ENCODE data around the gene RSPH1.

DNA sequence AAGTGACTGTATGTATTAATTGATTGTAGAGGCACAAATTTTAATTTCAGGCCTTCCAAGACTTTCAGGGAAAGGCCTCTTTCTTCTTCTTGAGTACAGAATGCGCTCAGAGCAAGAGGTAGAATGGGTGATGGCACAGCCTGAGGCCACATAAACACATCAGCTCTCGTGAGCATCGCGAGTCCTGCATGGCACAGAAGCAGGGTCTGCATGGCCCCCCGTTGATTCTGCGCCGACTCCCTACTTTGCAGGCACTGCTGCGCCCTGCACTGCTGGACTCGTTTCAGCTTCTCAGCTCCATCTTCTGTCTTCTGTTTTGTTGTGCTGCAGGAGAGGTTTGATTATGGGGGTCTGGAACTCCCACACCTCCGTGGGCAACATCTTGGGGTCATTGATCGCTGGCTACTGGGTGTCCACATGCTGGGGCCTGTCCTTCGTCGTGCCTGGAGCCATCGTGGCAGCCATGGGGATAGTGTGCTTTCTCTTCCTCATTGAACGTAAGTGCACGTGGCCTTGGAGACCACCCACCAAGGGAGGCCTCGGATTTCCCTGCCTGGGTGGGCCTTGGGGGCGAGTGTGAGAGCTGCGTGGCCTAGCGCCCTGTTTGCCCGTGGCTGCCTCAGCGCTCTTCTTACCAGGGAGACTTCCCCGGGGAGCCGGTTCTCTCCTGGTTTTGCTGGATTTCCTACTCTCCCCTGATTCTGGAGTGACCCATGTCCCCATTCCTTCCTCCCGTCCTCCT, 47.3 kb upstream of the RSPH1 start:
- TF ChIP-seq, protein P1, sequence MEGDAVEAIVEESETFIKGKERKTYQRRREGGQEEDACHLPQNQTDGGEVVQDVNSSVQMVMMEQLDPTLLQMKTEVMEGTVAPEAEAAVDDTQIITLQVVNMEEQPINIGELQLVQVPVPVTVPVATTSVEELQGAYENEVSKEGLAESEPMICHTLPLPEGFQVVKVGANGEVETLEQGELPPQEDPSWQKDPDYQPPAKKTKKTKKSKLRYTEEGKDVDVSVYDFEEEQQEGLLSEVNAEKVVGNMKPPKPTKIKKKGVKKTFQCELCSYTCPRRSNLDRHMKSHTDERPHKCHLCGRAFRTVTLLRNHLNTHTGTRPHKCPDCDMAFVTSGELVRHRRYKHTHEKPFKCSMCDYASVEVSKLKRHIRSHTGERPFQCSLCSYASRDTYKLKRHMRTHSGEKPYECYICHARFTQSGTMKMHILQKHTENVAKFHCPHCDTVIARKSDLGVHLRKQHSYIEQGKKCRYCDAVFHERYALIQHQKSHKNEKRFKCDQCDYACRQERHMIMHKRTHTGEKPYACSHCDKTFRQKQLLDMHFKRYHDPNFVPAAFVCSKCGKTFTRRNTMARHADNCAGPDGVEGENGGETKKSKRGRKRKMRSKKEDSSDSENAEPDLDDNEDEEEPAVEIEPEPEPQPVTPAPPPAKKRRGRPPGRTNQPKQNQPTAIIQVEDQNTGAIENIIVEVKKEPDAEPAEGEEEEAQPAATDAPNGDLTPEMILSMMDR (IDR thresholded peaks at IDR 0.05; ENCODE audit: low read depth, low read length, missing input control) = no peak
- TF ChIP-seq TAF1 (conservative IDR thresholded peaks at IDR 0.05) (no peak), YY1 (IDR thresholded peaks at IDR 0.05) (no peak), JUND (IDR thresholded peaks at IDR 0.05) (no peak), EGR1 (IDR thresholded peaks at IDR 0.05; ENCODE audit: low read depth in 2 of 2) (no peak), SP1 (IDR thresholded peaks at IDR 0.05) (no peak), HNF4G (IDR thresholded peaks at IDR 0.05) (no peak)
- TF ChIP-seq, protein P2, sequence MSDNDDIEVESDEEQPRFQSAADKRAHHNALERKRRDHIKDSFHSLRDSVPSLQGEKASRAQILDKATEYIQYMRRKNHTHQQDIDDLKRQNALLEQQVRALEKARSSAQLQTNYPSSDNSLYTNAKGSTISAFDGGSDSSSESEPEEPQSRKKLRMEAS (IDR thresholded peaks at IDR 0.05) = no peak
- TF ChIP-seq, protein P3, sequence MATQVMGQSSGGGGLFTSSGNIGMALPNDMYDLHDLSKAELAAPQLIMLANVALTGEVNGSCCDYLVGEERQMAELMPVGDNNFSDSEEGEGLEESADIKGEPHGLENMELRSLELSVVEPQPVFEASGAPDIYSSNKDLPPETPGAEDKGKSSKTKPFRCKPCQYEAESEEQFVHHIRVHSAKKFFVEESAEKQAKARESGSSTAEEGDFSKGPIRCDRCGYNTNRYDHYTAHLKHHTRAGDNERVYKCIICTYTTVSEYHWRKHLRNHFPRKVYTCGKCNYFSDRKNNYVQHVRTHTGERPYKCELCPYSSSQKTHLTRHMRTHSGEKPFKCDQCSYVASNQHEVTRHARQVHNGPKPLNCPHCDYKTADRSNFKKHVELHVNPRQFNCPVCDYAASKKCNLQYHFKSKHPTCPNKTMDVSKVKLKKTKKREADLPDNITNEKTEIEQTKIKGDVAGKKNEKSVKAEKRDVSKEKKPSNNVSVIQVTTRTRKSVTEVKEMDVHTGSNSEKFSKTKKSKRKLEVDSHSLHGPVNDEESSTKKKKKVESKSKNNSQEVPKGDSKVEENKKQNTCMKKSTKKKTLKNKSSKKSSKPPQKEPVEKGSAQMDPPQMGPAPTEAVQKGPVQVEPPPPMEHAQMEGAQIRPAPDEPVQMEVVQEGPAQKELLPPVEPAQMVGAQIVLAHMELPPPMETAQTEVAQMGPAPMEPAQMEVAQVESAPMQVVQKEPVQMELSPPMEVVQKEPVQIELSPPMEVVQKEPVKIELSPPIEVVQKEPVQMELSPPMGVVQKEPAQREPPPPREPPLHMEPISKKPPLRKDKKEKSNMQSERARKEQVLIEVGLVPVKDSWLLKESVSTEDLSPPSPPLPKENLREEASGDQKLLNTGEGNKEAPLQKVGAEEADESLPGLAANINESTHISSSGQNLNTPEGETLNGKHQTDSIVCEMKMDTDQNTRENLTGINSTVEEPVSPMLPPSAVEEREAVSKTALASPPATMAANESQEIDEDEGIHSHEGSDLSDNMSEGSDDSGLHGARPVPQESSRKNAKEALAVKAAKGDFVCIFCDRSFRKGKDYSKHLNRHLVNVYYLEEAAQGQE (IDR thresholded peaks at IDR 0.05) = no peak
- TF ChIP-seq, protein P4, sequence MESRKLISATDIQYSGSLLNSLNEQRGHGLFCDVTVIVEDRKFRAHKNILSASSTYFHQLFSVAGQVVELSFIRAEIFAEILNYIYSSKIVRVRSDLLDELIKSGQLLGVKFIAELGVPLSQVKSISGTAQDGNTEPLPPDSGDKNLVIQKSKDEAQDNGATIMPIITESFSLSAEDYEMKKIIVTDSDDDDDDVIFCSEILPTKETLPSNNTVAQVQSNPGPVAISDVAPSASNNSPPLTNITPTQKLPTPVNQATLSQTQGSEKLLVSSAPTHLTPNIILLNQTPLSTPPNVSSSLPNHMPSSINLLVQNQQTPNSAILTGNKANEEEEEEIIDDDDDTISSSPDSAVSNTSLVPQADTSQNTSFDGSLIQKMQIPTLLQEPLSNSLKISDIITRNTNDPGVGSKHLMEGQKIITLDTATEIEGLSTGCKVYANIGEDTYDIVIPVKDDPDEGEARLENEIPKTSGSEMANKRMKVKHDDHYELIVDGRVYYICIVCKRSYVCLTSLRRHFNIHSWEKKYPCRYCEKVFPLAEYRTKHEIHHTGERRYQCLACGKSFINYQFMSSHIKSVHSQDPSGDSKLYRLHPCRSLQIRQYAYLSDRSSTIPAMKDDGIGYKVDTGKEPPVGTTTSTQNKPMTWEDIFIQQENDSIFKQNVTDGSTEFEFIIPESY (IDR thresholded peaks at IDR 0.05) = no peak
- TF ChIP-seq, protein P5, sequence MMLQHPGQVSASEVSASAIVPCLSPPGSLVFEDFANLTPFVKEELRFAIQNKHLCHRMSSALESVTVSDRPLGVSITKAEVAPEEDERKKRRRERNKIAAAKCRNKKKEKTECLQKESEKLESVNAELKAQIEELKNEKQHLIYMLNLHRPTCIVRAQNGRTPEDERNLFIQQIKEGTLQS (IDR thresholded peaks at IDR 0.05) = no peak
